IgD-negative memory B cell (primary cell): ENCODE measurements around the gene EPB41L4B. TPM values are rescaled to one million over a fixed set of nuclear protein-coding genes. Genes with fewer than 3 reads are reported as not detected.
A peak's percentile ranks its signal among the peaks of the same experiment; 100 is the strongest.

ENCODE experiments used
- H3K27ac Mint-ChIP-seq, 3 donors: one replicate each; pipeline ENCODE4 v1.8.0; 2020 to 2022; ENCODE audit warnings: mild to moderate bottlenecking in 3 of 3, mixed read lengths in 3 of 3, moderate library complexity in 1 of 3
- H3K27me3 Mint-ChIP-seq: one replicate; pipeline ENCODE4 v1.8.0; 2021; ENCODE audit warnings: mixed read lengths
- H3K36me3 Mint-ChIP-seq: one replicate; pipeline ENCODE4 v1.8.0; 2020; ENCODE audit warnings: mild to moderate bottlenecking, mixed read lengths
- H3K4me1 Mint-ChIP-seq, 3 donors: one replicate each; pipeline ENCODE4 v1.8.0; 2020 to 2022; ENCODE audit warnings: mixed read lengths in 3 of 3, mild to moderate bottlenecking in 1 of 3
- H3K4me3 Mint-ChIP-seq, 4 donors: one replicate each; pipeline ENCODE4 v1.8.0; 2020 to 2022; ENCODE audit warnings: mild to moderate bottlenecking in 4 of 4, mixed read lengths in 4 of 4, moderate library complexity in 3 of 4
- H3K9me3 Mint-ChIP-seq, 3 donors: one replicate each; pipeline ENCODE4 v1.8.0; 2020 to 2021; ENCODE audit warnings: mixed read lengths in 3 of 3, mild to moderate bottlenecking in 1 of 3
- polyA plus RNA-seq: library from polyadenylated mRNA; unstranded; fragments of 300-500 nt; fragmentation: Illumina TruSeq; gene quantifications from one replicate; pipeline ENCODE4 v1.2.3, GENCODE V29; 2021

Gene EPB41L4B
- polyA plus RNA-seq, 1 donor from 2014 or later = not detected

DNA sequence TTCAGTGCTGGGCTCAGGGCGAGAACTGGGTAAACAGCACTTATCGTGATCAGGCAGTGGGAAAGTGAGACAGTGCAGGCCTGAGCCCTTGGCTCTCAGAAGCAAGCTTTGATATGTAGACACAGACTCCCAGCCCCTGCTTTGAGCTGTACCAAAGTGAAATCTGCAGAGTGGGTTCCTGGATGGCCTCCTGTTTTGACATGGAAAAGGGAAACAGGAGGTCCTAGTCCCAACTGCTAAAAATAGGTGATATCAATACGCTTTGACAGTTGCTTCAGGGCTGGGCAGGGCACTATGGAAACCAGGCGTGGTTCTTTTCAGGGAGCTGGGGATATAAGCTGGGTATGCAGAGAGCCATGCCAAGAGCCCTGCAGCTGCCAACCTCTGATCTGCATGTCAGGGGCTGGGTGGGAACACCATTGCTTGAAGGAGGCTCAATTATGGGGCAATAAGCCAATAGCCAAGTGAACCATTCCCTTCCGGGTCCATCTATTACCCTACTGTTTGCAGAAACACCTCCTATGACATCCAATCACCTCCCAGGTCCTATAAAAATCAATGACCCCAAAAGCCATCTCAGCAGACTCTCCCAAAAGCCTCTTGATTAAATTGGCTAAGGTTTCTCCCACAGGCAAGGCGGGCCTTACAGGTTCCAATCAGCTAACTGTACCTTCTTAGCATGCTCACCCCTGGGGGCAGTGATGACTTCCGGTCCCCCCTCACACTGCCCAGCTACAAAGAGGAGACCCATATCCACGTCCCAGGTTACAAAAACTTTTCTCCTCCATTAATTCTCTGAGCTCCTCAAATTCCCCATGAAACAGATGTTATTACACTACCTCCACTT is 45.8 kb downstream of the EPB41L4B start:
- H3K27ac Mint-ChIP-seq = no peak overlapping the region
- H3K9me3 Mint-ChIP-seq = no peaks in the 10 kb centered on the region
- no peaks in the 10 kb centered on the region for H3K27me3 Mint-ChIP-seq
- H3K4me3 Mint-ChIP-seq = no peak overlapping the region
- H3K4me1 Mint-ChIP-seq = no peaks in the 10 kb centered on the region
- no peaks in the 10 kb centered on the region for H3K36me3 Mint-ChIP-seq

DNA sequence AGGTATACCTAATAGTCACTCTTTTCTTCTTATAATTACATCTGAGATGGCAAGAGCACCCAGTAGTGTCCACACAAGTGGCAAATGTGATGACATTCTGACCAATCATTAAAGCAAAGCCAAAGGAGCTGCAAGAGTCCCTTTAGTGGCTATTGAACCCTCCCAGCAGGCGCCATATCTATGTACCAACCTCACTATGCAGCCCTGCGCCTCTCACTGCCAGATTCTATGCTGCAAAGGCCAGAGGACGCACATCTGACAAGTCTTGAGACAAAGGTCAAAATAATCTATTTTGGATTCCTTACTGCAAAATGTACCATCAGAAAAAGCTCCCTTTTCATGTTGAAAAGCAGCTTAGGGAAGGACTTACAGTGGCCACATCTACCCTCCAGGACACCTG is 47.0 kb downstream of the EPB41L4B start:
- Mint-ChIP-seq H3K27ac (no peak overlapping the region), H3K9me3 (no peaks in the 10 kb centered on the region), H3K27me3 (no peaks in the 10 kb centered on the region), H3K4me1 (no peaks in the 10 kb centered on the region), H3K4me3 (no peak overlapping the region), H3K36me3 (no peaks in the 10 kb centered on the region)

DNA sequence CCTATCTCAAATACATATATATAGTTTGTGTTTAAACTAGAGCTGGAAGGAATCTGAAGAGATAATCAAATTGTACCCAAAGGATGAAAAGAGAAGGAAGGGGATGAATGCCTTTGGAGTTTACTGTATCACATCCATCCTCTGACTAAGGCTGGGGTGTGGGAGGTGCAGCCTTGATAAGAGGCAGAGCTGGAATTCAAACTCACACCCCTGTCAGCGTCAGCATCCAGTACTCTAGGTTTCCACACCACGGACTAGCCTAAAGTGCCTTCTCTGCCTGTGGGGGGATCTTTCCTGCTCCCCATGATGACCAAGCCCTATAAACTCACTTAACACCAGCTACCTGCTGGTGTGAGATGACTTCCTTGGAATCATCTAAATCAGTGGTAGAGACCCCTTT is 48.1 kb downstream of the EPB41L4B start:
- H3K4me1 Mint-ChIP-seq = no peaks in the 10 kb centered on the region
- H3K27ac Mint-ChIP-seq = peak overlapping the region in 1 of 3 donors; percentile 71
- no peaks in the 10 kb centered on the region for H3K9me3 Mint-ChIP-seq

DNA sequence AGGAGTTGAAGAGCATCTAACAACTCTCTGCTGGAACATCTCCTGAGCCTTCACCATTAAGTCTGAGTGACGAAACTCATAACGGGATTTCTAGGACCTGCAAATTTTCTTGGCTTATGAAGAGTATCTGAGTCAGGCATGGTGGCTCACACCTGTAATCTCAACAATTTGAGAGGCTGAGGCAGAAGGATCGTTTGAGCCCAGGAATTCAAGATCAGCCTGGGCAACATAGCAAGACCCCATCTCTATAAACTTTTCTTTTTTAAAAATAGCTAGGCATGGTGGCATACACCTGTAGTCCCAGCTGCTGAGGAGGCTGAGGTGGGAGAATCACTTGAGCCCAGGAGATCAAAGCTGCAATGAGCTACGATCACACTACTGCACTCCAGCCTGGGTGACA is 48.8 kb downstream of the EPB41L4B start:
- H3K4me1 Mint-ChIP-seq = no peaks in the 10 kb centered on the region
- peaks cover 0 to 5% (median 2%) of the 10 kb centered on the region in 3 donors for H3K9me3 Mint-ChIP-seq
- H3K27me3 Mint-ChIP-seq = no peaks in the 10 kb centered on the region
- no peaks in the 10 kb centered on the region for H3K36me3 Mint-ChIP-seq
- H3K4me3 Mint-ChIP-seq = no peak overlapping the region
- H3K27ac Mint-ChIP-seq = no peak overlapping the region

More for the DNA sequence above, 48.1 kb downstream of the EPB41L4B start:
- Mint-ChIP-seq H3K4me3 (no peak overlapping the region), H3K36me3 (no peaks in the 10 kb centered on the region), H3K27me3 (no peaks in the 10 kb centered on the region)

DNA sequence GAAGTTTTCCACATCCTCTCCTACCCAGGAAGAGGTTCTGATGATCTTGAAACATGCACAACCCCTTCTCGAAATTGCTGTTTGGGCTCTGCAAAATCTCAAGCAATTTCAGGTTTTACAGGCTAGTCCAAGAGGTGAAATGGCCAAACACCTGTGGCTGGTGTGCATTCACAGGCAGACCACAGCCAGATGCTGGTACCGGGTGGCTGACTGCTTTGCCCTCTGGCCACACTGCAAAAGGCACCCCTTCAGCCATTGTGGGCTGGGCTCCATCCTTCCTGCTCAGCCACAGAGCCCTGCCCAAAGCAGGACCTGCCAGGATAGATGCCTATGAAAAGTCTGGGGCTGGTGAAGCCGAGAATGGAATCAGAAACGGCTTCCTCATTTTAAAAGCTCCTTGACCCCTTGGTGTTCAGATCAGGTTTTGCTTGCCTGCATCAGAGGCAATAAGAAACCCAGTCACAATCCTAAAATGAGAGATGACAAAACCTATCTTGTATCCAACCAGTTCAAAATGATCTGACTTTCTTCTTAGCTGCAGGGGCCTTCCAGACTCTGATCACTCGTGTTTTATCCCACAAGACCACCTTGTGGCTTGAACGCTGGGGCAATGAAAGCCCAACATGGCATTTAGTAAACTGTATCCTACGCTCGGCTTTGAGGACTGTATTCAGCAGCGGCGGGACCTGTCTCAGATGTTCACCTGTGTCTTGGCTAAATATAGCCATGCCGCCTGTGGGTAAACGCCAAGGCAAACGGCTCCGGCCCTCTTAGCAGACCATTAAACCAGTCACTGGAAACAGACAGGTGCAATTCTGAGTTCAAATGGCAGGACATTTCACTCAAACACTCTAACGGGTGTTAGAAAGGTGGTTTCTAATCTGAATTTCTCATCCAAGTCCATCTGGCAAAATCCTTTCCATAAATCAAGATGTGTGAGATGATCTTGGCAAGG is 49.6 kb downstream of the EPB41L4B start:
- Mint-ChIP-seq H3K4me3 (no peak overlapping the region), H3K36me3 (no peaks in the 10 kb centered on the region), H3K27me3 (no peaks in the 10 kb centered on the region), H3K4me1 (no peaks in the 10 kb centered on the region), H3K9me3 (peaks cover 0 to 6% (median 2%) of the 10 kb centered on the region in 3 donors), H3K27ac (no peak overlapping the region)

DNA sequence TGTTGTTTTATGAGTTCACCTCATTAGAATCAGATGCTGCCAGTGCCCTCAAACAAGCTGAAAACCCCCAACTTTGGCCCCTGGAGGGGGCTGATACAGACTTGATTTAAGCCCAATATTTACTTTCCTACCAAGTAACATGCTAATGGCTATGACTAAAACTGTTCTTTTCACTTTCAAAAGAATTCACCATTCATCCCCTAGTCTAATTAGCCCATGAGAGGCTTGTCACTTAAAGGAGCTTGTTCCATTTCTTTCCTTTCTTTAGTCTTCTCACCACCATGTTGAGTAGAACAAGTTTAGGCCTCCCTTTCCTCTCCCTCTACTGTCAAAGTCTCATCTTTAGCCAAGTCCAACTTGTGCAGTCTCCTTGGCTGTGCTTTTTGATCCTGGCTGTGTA is 50.4 kb downstream of the EPB41L4B start:
- no peak overlapping the region for H3K27ac Mint-ChIP-seq
- no peaks in the 10 kb centered on the region for H3K27me3 Mint-ChIP-seq
- peaks cover 0 to 6% (median 2%) of the 10 kb centered on the region in 3 donors for H3K9me3 Mint-ChIP-seq
- no peak overlapping the region for H3K4me3 Mint-ChIP-seq
- H3K4me1 Mint-ChIP-seq = no peaks in the 10 kb centered on the region
- no peaks in the 10 kb centered on the region for H3K36me3 Mint-ChIP-seq

DNA sequence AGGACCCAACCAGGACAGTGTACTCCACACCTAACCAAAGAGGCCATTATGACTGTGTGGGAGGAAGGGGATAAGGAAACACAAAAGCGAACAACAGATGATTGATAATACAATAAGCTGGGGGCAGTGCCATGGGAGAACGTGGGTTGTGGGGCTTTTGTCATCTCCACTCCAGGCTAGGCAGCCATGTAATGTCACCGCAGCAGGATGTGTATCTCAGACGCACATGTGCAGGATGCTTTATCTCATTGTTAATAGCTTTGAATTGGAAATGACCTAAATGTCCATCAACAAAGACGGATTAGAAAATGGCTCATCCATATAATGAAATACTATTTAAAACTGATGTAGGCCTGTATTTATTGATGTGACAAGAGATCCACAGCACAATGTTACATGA is 51.0 kb downstream of the EPB41L4B start:
- H3K27ac Mint-ChIP-seq = no peak overlapping the region
- H3K9me3 Mint-ChIP-seq = peaks cover 0 to 6% (median 2%) of the 10 kb centered on the region in 3 donors
- H3K27me3 Mint-ChIP-seq = no peaks in the 10 kb centered on the region
- H3K4me1 Mint-ChIP-seq = no peaks in the 10 kb centered on the region
- H3K36me3 Mint-ChIP-seq = no peaks in the 10 kb centered on the region
- H3K4me3 Mint-ChIP-seq = no peak overlapping the region

DNA sequence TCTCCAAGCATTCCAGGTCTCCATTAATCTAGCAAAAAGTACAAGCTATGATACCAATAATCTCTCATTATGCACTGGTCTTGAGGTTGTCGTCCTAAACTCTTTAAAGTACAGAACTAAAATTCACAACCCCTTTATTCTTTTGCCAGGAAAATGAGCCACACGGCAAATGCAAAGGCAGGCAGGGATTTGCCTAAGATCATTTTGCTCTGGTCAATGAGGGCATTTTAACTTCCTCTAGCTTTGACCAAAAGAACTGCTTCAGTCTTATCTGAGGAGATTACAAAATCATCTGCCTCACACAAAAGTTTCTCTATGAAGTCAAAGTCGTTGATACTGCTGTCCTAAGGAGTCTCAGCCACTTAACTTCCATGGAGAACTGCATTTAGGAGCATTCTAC is 51.8 kb downstream of the EPB41L4B start:
- Mint-ChIP-seq H3K4me3 (no peak overlapping the region), H3K36me3 (no peaks in the 10 kb centered on the region), H3K27me3 (no peaks in the 10 kb centered on the region), H3K27ac (no peak overlapping the region), H3K9me3 (peaks cover 0 to 6% (median 2%) of the 10 kb centered on the region in 3 donors), H3K4me1 (no peaks in the 10 kb centered on the region)

DNA sequence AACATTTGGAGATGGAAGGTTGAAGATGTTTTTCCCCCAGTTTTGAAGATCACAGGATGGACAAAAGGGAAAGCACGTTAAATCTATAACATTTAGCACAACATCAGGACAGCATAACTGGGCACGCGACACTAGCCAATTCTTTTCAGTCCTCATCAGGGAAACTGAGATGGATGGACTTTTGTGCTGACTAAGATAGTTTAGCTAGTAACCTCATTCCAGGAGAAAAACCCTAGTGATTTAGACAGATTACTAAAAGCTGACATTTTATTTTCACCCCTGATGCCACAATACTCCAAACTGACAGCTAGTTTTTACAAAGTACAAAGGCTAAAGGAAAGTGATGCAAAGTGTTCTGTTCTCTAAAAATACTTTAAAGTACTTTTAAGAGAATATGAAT is 53.3 kb downstream of the EPB41L4B start:
- Mint-ChIP-seq H3K9me3 (peaks cover 0 to 6% (median 2%) of the 10 kb centered on the region in 3 donors), H3K27me3 (no peaks in the 10 kb centered on the region), H3K4me1 (no peaks in the 10 kb centered on the region), H3K4me3 (no peak overlapping the region), H3K27ac (peak overlapping the region in 1 of 3 donors; percentile 68), H3K36me3 (no peaks in the 10 kb centered on the region)

DNA sequence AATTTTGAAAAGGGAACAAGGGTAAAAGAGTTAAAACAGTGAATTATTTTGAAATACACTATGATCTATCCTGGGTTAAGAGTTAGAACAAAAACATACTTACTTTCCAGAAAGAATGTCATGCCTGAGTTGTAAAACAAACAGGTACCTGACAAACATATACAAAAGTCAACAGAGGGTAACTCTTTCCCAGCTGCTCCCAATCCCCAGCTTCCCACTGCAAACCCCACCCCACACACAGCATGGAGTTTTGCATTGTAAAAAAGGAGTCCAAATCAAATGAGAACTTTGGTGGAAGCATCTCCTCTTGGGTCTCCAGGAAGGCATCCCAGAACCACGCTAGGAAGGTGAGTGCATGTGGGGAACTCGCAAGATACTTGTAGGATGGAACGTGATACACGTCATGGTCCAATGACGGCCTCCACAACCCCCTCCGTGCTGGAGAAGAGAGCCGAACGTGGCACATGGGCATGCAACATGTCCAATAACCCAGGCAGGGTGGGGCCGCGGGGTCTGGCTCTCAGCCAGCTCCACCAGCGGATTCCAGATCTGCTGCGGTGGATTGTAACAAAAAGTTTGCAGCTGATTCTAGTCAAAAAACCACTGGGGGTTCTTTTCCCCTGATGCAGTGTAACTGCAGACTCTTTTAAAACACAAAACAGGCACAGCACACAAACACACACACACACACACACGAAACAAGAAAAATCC is 55.8 kb downstream of the EPB41L4B start:
- H3K9me3 Mint-ChIP-seq = peaks cover 0 to 6% (median 2%) of the 10 kb centered on the region in 3 donors
- H3K36me3 Mint-ChIP-seq = no peaks in the 10 kb centered on the region
- H3K27me3 Mint-ChIP-seq = no peaks in the 10 kb centered on the region
- no peaks in the 10 kb centered on the region for H3K4me1 Mint-ChIP-seq
- H3K27ac Mint-ChIP-seq = no peak overlapping the region
- H3K4me3 Mint-ChIP-seq = no peak overlapping the region

DNA sequence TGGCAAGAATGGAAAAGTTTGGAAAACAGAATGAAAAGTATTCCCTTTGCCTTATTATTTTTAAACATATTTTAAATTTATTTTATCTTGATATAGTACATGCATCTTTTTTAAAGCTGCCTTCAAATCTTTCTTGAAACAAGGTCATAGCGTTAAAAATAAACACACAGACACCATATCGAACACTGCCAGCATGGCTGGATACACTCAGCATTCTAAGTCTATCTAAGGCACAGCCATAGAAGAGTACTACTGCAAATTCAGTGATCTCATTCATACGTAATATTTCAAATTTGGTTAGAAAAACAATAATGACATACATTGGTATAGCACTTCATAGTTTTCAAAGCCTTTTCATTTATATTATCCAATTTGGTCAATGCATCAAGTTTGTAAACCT is 57.5 kb downstream of the EPB41L4B start:
- Mint-ChIP-seq H3K4me3 (no peak overlapping the region), H3K9me3 (peaks cover 0 to 6% (median 2%) of the 10 kb centered on the region in 3 donors), H3K27ac (no peak overlapping the region), H3K27me3 (no peaks in the 10 kb centered on the region), H3K36me3 (no peaks in the 10 kb centered on the region), H3K4me1 (no peaks in the 10 kb centered on the region)

DNA sequence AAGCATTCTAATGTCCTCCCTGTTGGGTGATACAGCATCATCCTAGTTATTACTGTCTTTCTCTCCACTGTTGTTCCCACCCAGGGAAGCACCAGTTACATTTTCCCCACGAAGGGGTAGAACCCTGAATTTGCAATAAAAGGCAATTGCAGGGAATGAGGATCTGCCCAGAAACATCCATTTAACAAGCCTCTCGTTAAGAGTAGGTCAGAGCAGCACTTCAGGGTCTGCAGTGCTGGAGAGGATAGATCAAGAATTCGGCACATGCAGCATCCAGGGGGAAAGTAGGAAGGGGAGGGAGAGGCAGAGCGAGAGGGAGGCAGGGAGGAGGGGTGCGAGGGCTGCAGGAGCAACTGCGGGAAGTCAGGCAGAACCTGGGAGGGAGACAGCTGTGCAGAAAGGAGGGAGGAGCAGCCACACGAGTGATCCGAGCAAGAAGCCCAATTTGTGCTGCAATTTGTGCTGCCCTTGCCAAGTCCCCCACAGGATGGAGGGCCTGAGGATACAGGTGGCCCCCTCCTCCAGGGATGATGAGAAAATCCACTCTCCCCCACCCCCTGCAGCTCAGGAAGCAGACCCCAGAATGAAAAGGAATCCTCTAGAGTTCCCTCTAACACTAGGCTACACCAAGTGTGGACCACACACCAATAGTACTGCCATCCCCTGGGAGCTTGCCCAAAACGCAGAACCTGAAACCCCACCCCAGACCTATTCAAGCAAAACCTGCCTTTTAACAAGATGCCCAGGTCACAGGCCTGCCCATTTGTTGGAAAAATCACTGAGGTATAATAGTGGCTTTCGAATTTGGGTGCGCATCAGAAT is 62.2 kb downstream of the EPB41L4B start:
- Mint-ChIP-seq H3K4me1 (no peaks in the 10 kb centered on the region), H3K4me3 (no peak overlapping the region), H3K36me3 (no peaks in the 10 kb centered on the region), H3K27me3 (no peaks in the 10 kb centered on the region), H3K9me3 (no peaks in the 10 kb centered on the region), H3K27ac (no peak overlapping the region)

DNA sequence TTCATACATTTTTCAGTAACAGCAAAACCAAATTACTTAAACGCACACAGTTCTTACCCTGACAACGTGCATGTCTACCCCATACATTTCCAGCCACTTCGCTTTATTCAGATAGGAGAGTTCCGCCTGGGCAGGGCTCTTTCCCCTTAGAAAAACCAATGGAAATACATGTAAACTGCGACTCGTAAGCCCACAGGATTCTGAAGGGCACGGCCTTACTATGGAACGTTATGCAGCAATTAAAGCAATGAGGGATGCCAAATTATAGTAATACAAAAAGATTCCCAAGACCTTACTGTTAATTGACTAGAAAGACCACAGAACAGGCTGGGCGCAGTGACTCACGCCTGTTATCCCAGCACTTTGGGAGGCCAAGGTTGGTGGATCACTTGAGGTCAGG is 64.5 kb downstream of the EPB41L4B start:
- H3K36me3 Mint-ChIP-seq = no peaks in the 10 kb centered on the region
- H3K27me3 Mint-ChIP-seq = no peaks in the 10 kb centered on the region
- no peak overlapping the region for H3K4me3 Mint-ChIP-seq
- H3K4me1 Mint-ChIP-seq = no peaks in the 10 kb centered on the region
- peak overlapping the region in 1 of 3 donors; percentile 34 for H3K27ac Mint-ChIP-seq
- no peaks in the 10 kb centered on the region for H3K9me3 Mint-ChIP-seq

DNA sequence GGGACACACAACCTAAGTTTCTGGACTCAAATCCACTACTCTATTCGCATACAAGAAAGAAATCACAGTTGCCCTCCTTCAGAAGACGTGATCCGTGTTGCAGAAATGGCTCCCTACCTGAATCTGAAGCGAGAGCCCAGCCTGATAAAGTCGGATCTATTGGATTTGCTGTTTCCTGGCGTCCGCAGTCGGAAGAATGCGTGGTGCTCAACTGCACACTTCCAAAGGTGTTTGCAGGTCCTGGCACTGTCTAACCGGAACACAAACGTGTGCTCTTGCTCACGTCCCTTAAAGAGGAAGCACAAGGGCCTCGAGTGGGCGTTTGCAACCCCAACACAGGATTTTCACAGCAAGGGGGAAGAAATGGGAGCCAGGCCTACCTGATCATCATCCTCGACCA is 65.5 kb downstream of the EPB41L4B start:
- Mint-ChIP-seq H3K27ac (no peak overlapping the region), H3K4me1 (no peaks in the 10 kb centered on the region), H3K9me3 (no peaks in the 10 kb centered on the region), H3K36me3 (no peaks in the 10 kb centered on the region), H3K4me3 (peak overlapping the region in 1 of 4 donors; percentile 24), H3K27me3 (no peaks in the 10 kb centered on the region)
